DND-41 (cell line): ENCODE measurements around the gene SMARCC1.

Experiments
- ATAC-seq: fragments of 200-7000 bp; cut with Tn5 transposase; 3 replicates; pipeline ENCODE4 v1.9.1; 2021; ENCODE audit warnings: low read depth; ENCODE audit not compliant: insufficient read depth
- DNase-seq: peaks from one replicate; pipeline ENCODE4 v3.0.0-alpha.2; 2020
- H2AFZ ChIP-seq: 2 replicates; pipeline ENCODE4 v1.6.0; 2012; ENCODE audit warnings: low read depth, low read length
- H3K27ac ChIP-seq: 2 replicates; pipeline ENCODE4 v1.5.1; 2012; ENCODE audit warnings: low read length, inconsistent platforms
- H3K27me3 ChIP-seq: fragments of 200-600 bp; sonication (generic); 2 replicates; pipeline ENCODE4 v1.6.0; 2012; ENCODE audit warnings: low read length, mild to moderate bottlenecking, inconsistent platforms; ENCODE audit not compliant: insufficient read depth, poor library complexity
- H3K36me3 ChIP-seq: 2 replicates; pipeline ENCODE4 v1.5.1; 2012; ENCODE audit warnings: low read length, inconsistent platforms; ENCODE audit not compliant: insufficient read depth
- H3K4me1 ChIP-seq: 2 replicates; pipeline ENCODE4 v1.5.1; 2012; ENCODE audit warnings: mild to moderate bottlenecking, low read length; ENCODE audit not compliant: insufficient read depth
- H3K4me2 ChIP-seq: 2 replicates; pipeline ENCODE4 v1.6.0; 2012; ENCODE audit warnings: mild to moderate bottlenecking, moderate library complexity, low read length, inconsistent platforms; ENCODE audit not compliant: insufficient read depth
- H3K4me3 ChIP-seq, 2 experiments: fragments of 200-600 bp in 1 of 2; shearing (Covaris generic) in 1 of 2; 2 replicates each; pipeline ENCODE4 v1.5.1; 2012 to 2016; ENCODE audit warnings: inconsistent platforms in 2 of 2, low read length in 2 of 2, mild to moderate bottlenecking in 2 of 2, low read depth in 1 of 2, moderate library complexity in 1 of 2
- H3K79me2 ChIP-seq: 2 replicates; pipeline ENCODE4 v1.6.0; 2012; ENCODE audit warnings: low read length, inconsistent platforms; ENCODE audit not compliant: insufficient read depth
- H3K9ac ChIP-seq: 2 replicates; pipeline ENCODE4 v1.6.0; 2012; ENCODE audit warnings: low read depth, mild to moderate bottlenecking, inconsistent platforms, low read length, moderate library complexity
- H3K9me3 ChIP-seq: 2 replicates; pipeline ENCODE4 v1.5.1; 2012; ENCODE audit warnings: low read length, moderate library complexity, mild to moderate bottlenecking, inconsistent platforms; ENCODE audit not compliant: insufficient read depth, severe bottlenecking
- H4K20me1 ChIP-seq: 2 replicates; pipeline ENCODE4 v1.6.0; 2012; ENCODE audit warnings: low read length; ENCODE audit not compliant: insufficient read depth
- EZH2 ChIP-seq: IDR thresholded peaks from 3 replicates; pipeline ENCODE4 v1.6.1; 2012; ENCODE audit warnings: borderline replicate concordance, low read depth, mild to moderate bottlenecking, moderate library complexity, low read length, inconsistent platforms; ENCODE audit not compliant: severe bottlenecking
- TF ChIP-seq, protein P1 (sequence below): IDR thresholded peaks from 2 replicates; pipeline ENCODE4 v1.5.1; 2012; ENCODE audit warnings: borderline replicate concordance, low read length, moderate library complexity, mild to moderate bottlenecking; ENCODE audit not compliant: poor library complexity, severe bottlenecking; ENCODE audit errors: extremely low read depth

Gene SMARCC1

DNA sequence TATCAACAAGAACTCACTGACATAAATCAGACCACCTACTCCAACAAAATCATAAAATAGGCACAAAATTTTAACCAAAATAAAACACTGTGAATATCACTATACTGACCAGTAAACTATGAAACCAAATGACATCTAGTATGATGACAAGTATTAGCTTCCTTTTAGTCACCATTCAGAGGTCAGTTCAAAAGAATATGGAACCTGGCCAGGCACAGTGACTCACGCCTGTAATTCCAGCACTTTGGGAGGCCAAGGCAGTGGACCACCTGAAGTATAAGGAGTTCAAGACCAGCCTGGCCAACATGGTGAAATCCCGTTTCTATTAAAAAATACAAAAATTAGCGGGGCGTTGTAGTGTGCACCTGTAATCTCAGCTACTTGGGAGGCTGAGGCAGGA lies 65.8 kb downstream of the SMARCC1 start:
- no peak overlapping the region for H3K27ac ChIP-seq
- peaks cover 90% of the 10 kb centered on the region for H3K36me3 ChIP-seq
- no peak overlapping the region for H3K4me2 ChIP-seq
- H4K20me1 ChIP-seq = no peaks in the 10 kb centered on the region
- no peak overlapping the region for H3K4me3 ChIP-seq
- DNase-seq (no peak), ATAC-seq (no peak)
- TF ChIP-seq, protein P1, sequence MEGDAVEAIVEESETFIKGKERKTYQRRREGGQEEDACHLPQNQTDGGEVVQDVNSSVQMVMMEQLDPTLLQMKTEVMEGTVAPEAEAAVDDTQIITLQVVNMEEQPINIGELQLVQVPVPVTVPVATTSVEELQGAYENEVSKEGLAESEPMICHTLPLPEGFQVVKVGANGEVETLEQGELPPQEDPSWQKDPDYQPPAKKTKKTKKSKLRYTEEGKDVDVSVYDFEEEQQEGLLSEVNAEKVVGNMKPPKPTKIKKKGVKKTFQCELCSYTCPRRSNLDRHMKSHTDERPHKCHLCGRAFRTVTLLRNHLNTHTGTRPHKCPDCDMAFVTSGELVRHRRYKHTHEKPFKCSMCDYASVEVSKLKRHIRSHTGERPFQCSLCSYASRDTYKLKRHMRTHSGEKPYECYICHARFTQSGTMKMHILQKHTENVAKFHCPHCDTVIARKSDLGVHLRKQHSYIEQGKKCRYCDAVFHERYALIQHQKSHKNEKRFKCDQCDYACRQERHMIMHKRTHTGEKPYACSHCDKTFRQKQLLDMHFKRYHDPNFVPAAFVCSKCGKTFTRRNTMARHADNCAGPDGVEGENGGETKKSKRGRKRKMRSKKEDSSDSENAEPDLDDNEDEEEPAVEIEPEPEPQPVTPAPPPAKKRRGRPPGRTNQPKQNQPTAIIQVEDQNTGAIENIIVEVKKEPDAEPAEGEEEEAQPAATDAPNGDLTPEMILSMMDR = no peak
- TF ChIP-seq EZH2 = no peak
- H3K27me3 ChIP-seq = no peaks in the 10 kb centered on the region
- H3K9ac ChIP-seq = no peak overlapping the region
- no peaks in the 10 kb centered on the region for H3K4me1 ChIP-seq
- H3K9me3 ChIP-seq = no peaks in the 10 kb centered on the region
- no peak overlapping the region for H2AFZ ChIP-seq
- peaks cover 26% of the 10 kb centered on the region; the same call in 1 of the 2 replicates for H3K79me2 ChIP-seq

DNA sequence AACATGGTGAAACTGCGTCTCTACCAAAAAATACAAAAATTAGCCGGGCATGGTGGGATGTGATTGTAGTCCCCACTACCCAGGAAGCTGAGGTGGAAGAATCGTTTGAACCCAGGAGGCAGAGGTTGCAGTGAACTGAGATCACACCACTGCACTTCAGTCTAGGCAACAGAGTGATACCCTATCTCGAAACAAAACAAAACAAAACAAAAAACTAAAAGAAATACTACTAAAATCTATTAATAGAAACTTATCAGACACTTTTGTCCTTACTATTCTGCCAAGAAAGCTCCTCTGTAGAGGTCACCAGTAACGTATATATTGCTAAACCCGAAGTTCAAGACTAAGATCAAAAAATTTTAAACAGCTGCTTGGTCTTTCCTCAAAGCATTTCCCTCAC lies 67.1 kb downstream of the SMARCC1 start:
- no peaks in the 10 kb centered on the region for H3K9me3 ChIP-seq
- TF ChIP-seq, protein P1 = no peak
- TF ChIP-seq EZH2 = no peak
- H3K36me3 ChIP-seq = peaks cover 90% of the 10 kb centered on the region
- no peaks in the 10 kb centered on the region for H3K4me1 ChIP-seq
- DNase-seq = no peak
- peaks cover 23% of the 10 kb centered on the region; the same call in 1 of the 2 replicates for H3K79me2 ChIP-seq
- no peak for ATAC-seq
- H4K20me1 ChIP-seq = no peaks in the 10 kb centered on the region
- no peaks in the 10 kb centered on the region for H3K27me3 ChIP-seq
- H3K9ac ChIP-seq = no peak overlapping the region
- H3K4me2 ChIP-seq = no peak overlapping the region
- no peak overlapping the region for H3K4me3 ChIP-seq
- no peak overlapping the region for H2AFZ ChIP-seq
- no peak overlapping the region for H3K27ac ChIP-seq

DNA sequence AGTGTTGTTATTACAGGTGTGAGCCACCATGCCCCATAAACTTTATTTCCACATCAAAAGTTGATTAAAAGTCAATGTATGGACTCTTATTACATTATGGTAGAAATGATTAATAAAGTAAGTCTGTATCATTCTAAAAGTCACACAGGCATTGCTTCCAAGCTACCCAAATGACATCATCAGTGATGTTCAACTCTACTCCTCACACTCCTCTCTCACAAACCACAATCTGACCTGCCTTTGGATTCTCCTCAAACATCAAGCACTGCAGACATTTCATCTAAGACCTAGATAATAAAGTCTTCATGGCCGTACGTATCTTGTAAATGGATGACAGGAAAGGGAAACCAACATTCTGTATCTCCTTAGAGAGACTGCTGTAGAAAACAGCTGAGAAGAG lies 68.0 kb downstream of the SMARCC1 start:
- Histone ChIP-seq H3K36me3 (peaks cover 92% of the 10 kb centered on the region), H3K4me3 (no peak overlapping the region), H3K4me1 (no peaks in the 10 kb centered on the region), H3K9me3 (no peaks in the 10 kb centered on the region), H4K20me1 (no peaks in the 10 kb centered on the region), H3K9ac (no peak overlapping the region), H3K27me3 (no peaks in the 10 kb centered on the region), H3K27ac (no peak overlapping the region), H3K4me2 (no peak overlapping the region), H2AFZ (no peak overlapping the region), H3K79me2 (peaks cover 23% of the 10 kb centered on the region; the same call in 1 of the 2 replicates)
- ATAC-seq = no peak
- TF ChIP-seq, protein P1 = no peak
- no peak for TF ChIP-seq EZH2
- no peak for DNase-seq

DNA sequence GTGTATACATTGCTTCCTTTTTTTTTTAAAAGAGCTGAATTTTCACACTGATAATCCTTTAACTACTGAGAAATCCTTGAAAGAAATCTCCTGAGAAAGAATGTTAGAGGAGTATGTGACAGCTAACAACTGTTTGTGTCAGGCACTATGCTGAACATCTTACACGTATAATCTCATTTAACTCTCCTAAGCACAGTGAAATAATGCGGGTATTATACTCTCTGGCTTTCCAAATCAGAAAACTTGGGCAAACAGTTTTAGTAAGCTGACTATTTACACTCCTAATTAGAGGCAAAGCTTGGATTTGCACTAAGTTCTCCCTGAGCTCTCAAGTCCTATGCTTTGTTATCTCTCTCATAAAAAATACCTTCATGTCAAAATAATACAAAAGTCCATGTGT lies 69.3 kb downstream of the SMARCC1 start:
- H4K20me1 ChIP-seq = peaks cover 3% of the 10 kb centered on the region; the same call in 1 of the 2 replicates
- DNase-seq = no peak
- no peak overlapping the region for H3K27ac ChIP-seq
- peaks cover 94% of the 10 kb centered on the region for H3K36me3 ChIP-seq
- no peak overlapping the region for H2AFZ ChIP-seq
- no peaks in the 10 kb centered on the region for H3K9me3 ChIP-seq
- no peak overlapping the region for H3K9ac ChIP-seq
- H3K79me2 ChIP-seq = peaks cover 27% of the 10 kb centered on the region; the same call in 1 of the 2 replicates
- TF ChIP-seq, protein P1 = no peak
- TF ChIP-seq EZH2 = no peak
- no peak overlapping the region for H3K4me3 ChIP-seq
- ATAC-seq = no peak
- H3K27me3 ChIP-seq = no peaks in the 10 kb centered on the region
- H3K4me2 ChIP-seq = no peak overlapping the region
- no peaks in the 10 kb centered on the region for H3K4me1 ChIP-seq
